GM12878 (cell line): ENCODE measurements around the gene FBXO3.

Experiments used
- ASH2L ChIP-seq: fragments of 300-600, 200-600 bp; sonication (generic); IDR thresholded peaks from 2 replicates; pipeline ENCODE4 v1.6.1; 2017; ENCODE audit warnings: low read depth, mild to moderate bottlenecking, borderline replicate concordance
- CTCF ChIP-seq, 3 experiments: IDR thresholded peaks in 2 of 3; conservative IDR thresholded peaks in 1 of 3; 2 replicates each; pipeline ENCODE4 v1.5.1; 2011; ENCODE audit warnings: low read depth in 3 of 3, low read length in 3 of 3, mild to moderate bottlenecking in 3 of 3, control low read depth in 2 of 3, moderate library complexity in 2 of 3, inconsistent platforms in 1 of 3, mixed read lengths in 1 of 3; ENCODE audit not compliant: control insufficient read depth in 2 of 3, insufficient read depth in 1 of 3; ENCODE audit errors: extremely low read depth in 1 of 3
- ELK1 ChIP-seq: IDR thresholded peaks from 2 replicates; pipeline ENCODE4 v1.6.1; 2012; ENCODE audit warnings: low read depth, low read length, improper control_type of control experiment
- JUND ChIP-seq: IDR thresholded peaks from 2 replicates; pipeline ENCODE4 v1.6.1; 2012; ENCODE audit warnings: low read depth, mild to moderate bottlenecking, low read length, improper control_type of control experiment, moderate library complexity
- MYC ChIP-seq: IDR thresholded peaks from 2 replicates; pipeline ENCODE4 v1.6.1; 2011; ENCODE audit warnings: mild to moderate bottlenecking, low read length, moderate library complexity, inconsistent platforms; ENCODE audit not compliant: insufficient read depth, insufficient replicate concordance, insufficient read length, severe bottlenecking
- RAD51 ChIP-seq: fragments of 450-650 bp; IDR thresholded peaks from 2 replicates; pipeline ENCODE4 v1.6.1; 2016; ENCODE audit warnings: moderate library complexity, mild to moderate bottlenecking, inconsistent platforms

DNA sequence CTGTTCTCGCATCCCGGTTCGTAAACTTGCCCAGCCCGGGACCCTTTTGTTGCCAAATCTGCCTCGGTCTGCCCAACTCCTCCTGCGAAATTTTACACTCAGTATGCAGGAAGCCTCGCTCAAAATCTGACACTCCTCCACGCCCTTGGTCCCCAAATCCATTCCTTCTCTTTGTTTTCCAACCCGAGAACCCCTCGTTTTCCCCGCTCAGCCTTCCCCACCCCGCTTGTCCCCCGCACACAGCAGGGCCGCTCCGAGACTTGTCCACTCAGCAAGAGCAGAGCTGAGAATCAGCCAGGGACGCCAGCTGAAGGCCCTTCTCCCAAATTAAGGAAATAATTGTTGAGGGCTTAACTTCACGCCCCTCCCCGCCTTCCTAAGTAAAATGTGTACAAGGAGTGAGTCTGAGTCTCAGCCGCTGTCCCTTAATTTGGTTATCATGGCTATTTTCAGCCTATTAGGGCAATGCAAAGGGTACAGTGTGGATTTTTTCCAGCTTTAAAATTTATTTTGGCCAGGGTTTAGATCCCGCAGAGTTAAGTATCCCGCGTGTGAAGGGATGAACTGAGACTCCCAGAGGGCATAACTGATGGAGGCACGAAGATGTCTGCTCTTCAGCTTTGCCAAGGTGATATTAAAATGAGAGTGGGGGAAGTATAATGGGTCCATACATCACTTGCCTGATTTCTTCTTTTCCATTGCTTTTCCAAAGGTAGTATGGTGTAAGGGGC lies 581 bp upstream of the FBXO3 start:
- TF ChIP-seq ASH2L, result no peak
- TF ChIP-seq MYC, result no peak
- no peak for TF ChIP-seq ELK1
- TF ChIP-seq JUND, result no peak
- no peak for TF ChIP-seq RAD51
- no peak for TF ChIP-seq CTCF (IDR thresholded peaks at IDR 0.05 in 2 of 3, conservative IDR thresholded peaks at IDR 0.05 in 1 of 3; ENCODE audit: control insufficient read depth in 2 of 3, extremely low read depth in 1 of 3, insufficient read depth in 1 of 3, low read depth in 3 of 3, low read length in 3 of 3)
